ENCODE measurements around the gene DLX2.

DLX2 gene

GRCh38 chr2:172094294-172095145, 8.2 kb downstream of the DLX2 start:
- no peak for DNase-seq

- DNase-seq, result no peak
Measured at GRCh38 chr2:172093416-172094293, 9.0 kb downstream of the DLX2 start.

- DNase-seq, result no peak
Measured at GRCh38 chr2:172092716-172093415, 9.8 kb downstream of the DLX2 start.

- DNase-seq, result no peak
Measured at GRCh38 chr2:172091761-172092566, 10.7 kb downstream of the DLX2 start.

GRCh38 chr2:172091000-172091641, 11.6 kb downstream of the DLX2 start:
- DNase-seq, result no peak

- DNase-seq, result no peak
Measured at GRCh38 chr2:172090044-172090961, 12.4 kb downstream of the DLX2 start.

- DNase-seq, result no peak
Measured at GRCh38 chr2:172089633-172090032, 13.1 kb downstream of the DLX2 start.

GRCh38 chr2:172089005-172089504, 13.6 kb downstream of the DLX2 start:
- DNase-seq, result no peak

GRCh38 chr2:172088245-172089004, 14.3 kb downstream of the DLX2 start:
- no peak for DNase-seq

GRCh38 chr2:172087780-172088244, 14.9 kb downstream of the DLX2 start:
- DNase-seq, result no peak

GRCh38 chr2:172087207-172087779, 15.4 kb downstream of the DLX2 start:
- no peak for DNase-seq

GRCh38 chr2:172086241-172087206, 16.2 kb downstream of the DLX2 start:
- no peak for DNase-seq

GRCh38 chr2:172085460-172086159, 17.1 kb downstream of the DLX2 start, which contains the start of gene DLX1:
Gene DLX1 (plus strand): TSS chr2:172085507. CDS start chr2:172085678, 171 bp downstream.
- no peak for DNase-seq

- peak; percentile 95 for DNase-seq
Measured at GRCh38 chr2:172084645-172085459, 17.8 kb downstream of the DLX2 start.

GRCh38 chr2:172084395-172084644, 18.4 kb downstream of the DLX2 start:
- no peak for DNase-seq

All from fibroblast of skin of scalp (primary cell).